H1 (cell line): Measurements from ENCODE around the gene MVK.

Experiments
- BACH1 ChIP-seq: IDR thresholded peaks from 2 replicates; pipeline ENCODE4 v1.6.1; 2012; ENCODE audit warnings: low read length, improper control_type of control experiment
- BRCA1 ChIP-seq: IDR thresholded peaks from 2 replicates; pipeline ENCODE4 v1.6.1; 2012; ENCODE audit warnings: low read depth, low read length, improper control_type of control experiment
- CTCF ChIP-seq, 3 experiments: IDR thresholded peaks; 1 replicate in 2 of 3; 2 replicates in 1 of 3; pipeline versions ENCODE4 v1.5.1 to v1.6.1; 2011; ENCODE audit warnings: low read length in 3 of 3, mild to moderate bottlenecking in 3 of 3, inconsistent platforms in 2 of 3, low read depth in 1 of 3, moderate library complexity in 1 of 3; ENCODE audit not compliant: insufficient read depth in 1 of 3; ENCODE audit errors: control extremely low read depth in 1 of 3
- JUN ChIP-seq: IDR thresholded peaks from 2 replicates; pipeline ENCODE4 v1.6.1; 2011; ENCODE audit warnings: low read depth, mild to moderate bottlenecking, improper control_type of control experiment, low read length
- MAFK ChIP-seq: IDR thresholded peaks from 2 replicates; pipeline ENCODE4 v1.6.1; 2012; ENCODE audit warnings: low read depth, mild to moderate bottlenecking, improper control_type of control experiment, low read length
- POLR2A ChIP-seq, 2 experiments: IDR thresholded peaks; 1 replicate in 1 of 2; 2 replicates in 1 of 2; pipeline ENCODE4 v1.6.1; 2011; ENCODE audit warnings: low read depth in 2 of 2, low read length in 2 of 2, mild to moderate bottlenecking in 2 of 2; ENCODE audit errors: control extremely low read depth in 1 of 2
- POLR2AphosphoS5 ChIP-seq: IDR thresholded peaks from 2 replicates; pipeline ENCODE4 v1.6.1; 2011; ENCODE audit warnings: low read depth, low read length
- RAD21 ChIP-seq, 2 experiments: IDR thresholded peaks in 1 of 2; conservative IDR thresholded peaks in 1 of 2; 2 replicates each; pipeline ENCODE4 v1.6.1; 2011; ENCODE audit warnings: low read depth in 2 of 2, low read length in 2 of 2, improper control_type of control experiment in 1 of 2, inconsistent platforms in 1 of 2, mild to moderate bottlenecking in 1 of 2, moderate library complexity in 1 of 2

GRCh38 chr12:109529691-109530640 lies 43.6 kb upstream of the MVK start:
- TF ChIP-seq CTCF (IDR thresholded peaks at IDR 0.05; ENCODE audit: control extremely low read depth in 1 of 3, insufficient read depth in 1 of 3, low read depth in 1 of 3, low read length in 3 of 3) (no peak), BRCA1 (no peak), POLR2AphosphoS5 (no peak), POLR2A (IDR thresholded peaks at IDR 0.05; ENCODE audit: control extremely low read depth in 1 of 2, low read depth in 2 of 2, low read length in 2 of 2) (no peak), BACH1 (no peak), MAFK (no peak), JUN (no peak), RAD21 (IDR thresholded peaks at IDR 0.05 in 1 of 2, conservative IDR thresholded peaks at IDR 0.05 in 1 of 2; ENCODE audit: low read depth in 2 of 2, low read length in 2 of 2) (no peak)
